Measurements from ENCODE around the gene SCO1. TPM values are rescaled to one million over a fixed set of nuclear protein-coding genes. Genes with fewer than 3 reads are reported as not detected.
A peak's percentile ranks its signal among the peaks of the same experiment; 100 is the strongest.

SCO1 gene
- total and polyA plus RNA-seq, 10 of the 15 experiments (the other 5 are each of a cell fraction or from before 2014, with no cell fraction given), result 8.2 to 73.0 (median 37.1) TPM

DNA sequence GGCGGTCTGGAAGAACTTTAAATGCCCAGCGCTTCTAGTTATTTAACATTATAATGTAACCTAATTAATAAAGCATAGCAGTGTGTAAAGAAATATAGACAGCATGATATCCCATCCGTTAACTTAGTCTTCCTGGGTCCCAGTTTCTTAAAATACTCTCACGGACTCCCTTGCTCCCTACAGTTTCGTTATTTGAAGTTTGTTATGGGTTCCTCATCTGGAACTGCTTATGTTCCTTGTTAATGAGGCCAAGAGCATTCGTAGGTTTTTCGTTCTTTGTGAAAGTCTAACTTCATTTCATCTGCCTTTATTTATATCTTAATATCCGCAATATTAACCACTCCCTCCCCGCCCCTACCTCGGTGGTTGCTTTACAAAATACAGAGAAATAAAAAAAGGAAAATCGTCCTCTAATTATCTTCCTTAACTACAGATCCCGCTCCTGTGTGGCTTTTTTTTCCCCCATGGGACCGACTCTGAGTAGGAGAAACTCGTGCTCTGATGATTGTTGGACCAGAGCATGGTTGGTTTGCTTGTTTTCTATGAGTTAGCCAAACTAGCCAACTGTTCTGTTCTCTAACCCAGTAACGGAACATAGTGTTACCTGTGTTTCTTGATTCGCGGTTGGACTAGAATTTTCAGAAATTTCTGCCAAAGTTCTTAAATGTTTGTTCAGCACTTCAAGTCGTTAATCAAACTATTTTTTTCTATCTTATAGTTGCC is 924 bp upstream of the SCO1 start:
- FAIRE-seq (no peak), ATAC-seq (no peak), DNase-seq (ENCODE audit: low read depth, low spot score) (no peak)
- peak overlapping the region; percentile 95 for H3K9ac ChIP-seq (ENCODE audit: control insufficient read depth, insufficient read depth, low read length)
- ChIA-PET POLR2A (no interaction called here), CTCF (no interaction called here), RAD21 (ENCODE audit: unreplicated experiment) (no interaction called here), SMC1A (ENCODE audit: uncharacterized antibody, unreplicated experiment) (no interaction called here)
- H3K4me1 ChIP-seq (ENCODE audit: control insufficient read depth, insufficient read depth, low read length), result peaks cover 13% of the 10 kb centered on the region
- peaks cover 55% of the 10 kb centered on the region for H3K79me2 ChIP-seq (ENCODE audit: control insufficient read depth, insufficient read depth, low read length)
- in situ Hi-C loops (cut with MboI), result no loop called here
- no peaks in the 10 kb centered on the region for H4K20me1 ChIP-seq (ENCODE audit: control insufficient read depth, insufficient read depth)
- peak overlapping the region; percentile 93 for H3K4me3 ChIP-seq
- intact Hi-C loops (cut with micrococcal nuclease; ENCODE audit: unreplicated experiment), result no loop called here
- H3K9me3 ChIP-seq (replicated peaks; ENCODE audit: control insufficient read depth, insufficient read depth, low read length), result no peaks in the 10 kb centered on the region
- peak overlapping the region; percentile 91 for H3K27ac ChIP-seq (ENCODE audit: control insufficient read depth, insufficient read depth)
- WGBS (ENCODE audit: insufficient coverage, insufficient replicate concordance, low lambda C conversion rate, missing lambda C conversion rate), result 7% methylated on average over 18 of the region's 18 CpGs
- BruUV-seq (replicated peaks), result TSS peak; percentile 76
- peak overlapping the region; percentile 72 for H3K4me2 ChIP-seq (ENCODE audit: control insufficient read depth, insufficient read depth)
- H3K27me3 ChIP-seq (replicated peaks in 1 of 2; ENCODE audit: control insufficient read depth in 2 of 2, insufficient read depth in 2 of 2, low read length in 1 of 2), result no peaks in the 10 kb centered on the region
- H2AFZ ChIP-seq (ENCODE audit: control insufficient read depth, low read depth, low read length), result peak overlapping the region; percentile 89
- TF ChIP-seq ZZZ3 (IDR thresholded peaks at IDR 0.05; ENCODE audit: control insufficient read depth, insufficient read length, low read depth) (no peak), ATF7 (IDR thresholded peaks at IDR 0.05; ENCODE audit: low read depth) (no peak), RCOR1 (conservative IDR thresholded peaks at IDR 0.05; ENCODE audit: low read depth, low read length) (no peak), ZNF384 (IDR thresholded peaks at IDR 0.05; ENCODE audit: borderline replicate concordance, low read depth, low read length) (no peak), SMARCA5 (IDR thresholded peaks at IDR 0.05) (no peak), SUZ12 (IDR thresholded peaks at IDR 0.05; ENCODE audit: unreplicated experiment) (no peak), POLR2A (IDR thresholded peaks at IDR 0.05; ENCODE audit: low read depth, low read length) (no peak), MXI1 (IDR thresholded peaks at IDR 0.05; ENCODE audit: low read depth, low read length) (no peak), EED (IDR thresholded peaks at IDR 0.05; ENCODE audit: low read depth) (no peak), NRF1 (conservative IDR thresholded peaks at IDR 0.05; ENCODE audit: low read depth, low read length) (no peak), SMC3 (IDR thresholded peaks at IDR 0.05; ENCODE audit: borderline replicate concordance, low read length) (no peak), EGR1 (IDR thresholded peaks at IDR 0.05; ENCODE audit: borderline replicate concordance in 1 of 2, low read depth in 2 of 2, low read length in 2 of 2) (no peak), RELA (IDR thresholded peaks at IDR 0.05; ENCODE audit: borderline replicate concordance, partially characterized antibody) (no peak), ZNF24 (IDR thresholded peaks at IDR 0.05) (no peak)
- TF ChIP-seq, protein P1, sequence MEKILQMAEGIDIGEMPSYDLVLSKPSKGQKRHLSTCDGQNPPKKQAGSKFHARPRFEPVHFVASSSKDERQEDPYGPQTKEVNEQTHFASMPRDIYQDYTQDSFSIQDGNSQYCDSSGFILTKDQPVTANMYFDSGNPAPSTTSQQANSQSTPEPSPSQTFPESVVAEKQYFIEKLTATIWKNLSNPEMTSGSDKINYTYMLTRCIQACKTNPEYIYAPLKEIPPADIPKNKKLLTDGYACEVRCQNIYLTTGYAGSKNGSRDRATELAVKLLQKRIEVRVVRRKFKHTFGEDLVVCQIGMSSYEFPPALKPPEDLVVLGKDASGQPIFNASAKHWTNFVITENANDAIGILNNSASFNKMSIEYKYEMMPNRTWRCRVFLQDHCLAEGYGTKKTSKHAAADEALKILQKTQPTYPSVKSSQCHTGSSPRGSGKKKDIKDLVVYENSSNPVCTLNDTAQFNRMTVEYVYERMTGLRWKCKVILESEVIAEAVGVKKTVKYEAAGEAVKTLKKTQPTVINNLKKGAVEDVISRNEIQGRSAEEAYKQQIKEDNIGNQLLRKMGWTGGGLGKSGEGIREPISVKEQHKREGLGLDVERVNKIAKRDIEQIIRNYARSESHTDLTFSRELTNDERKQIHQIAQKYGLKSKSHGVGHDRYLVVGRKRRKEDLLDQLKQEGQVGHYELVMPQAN (conservative IDR thresholded peaks at IDR 0.05), result no peak
- TF ChIP-seq, protein P2, sequence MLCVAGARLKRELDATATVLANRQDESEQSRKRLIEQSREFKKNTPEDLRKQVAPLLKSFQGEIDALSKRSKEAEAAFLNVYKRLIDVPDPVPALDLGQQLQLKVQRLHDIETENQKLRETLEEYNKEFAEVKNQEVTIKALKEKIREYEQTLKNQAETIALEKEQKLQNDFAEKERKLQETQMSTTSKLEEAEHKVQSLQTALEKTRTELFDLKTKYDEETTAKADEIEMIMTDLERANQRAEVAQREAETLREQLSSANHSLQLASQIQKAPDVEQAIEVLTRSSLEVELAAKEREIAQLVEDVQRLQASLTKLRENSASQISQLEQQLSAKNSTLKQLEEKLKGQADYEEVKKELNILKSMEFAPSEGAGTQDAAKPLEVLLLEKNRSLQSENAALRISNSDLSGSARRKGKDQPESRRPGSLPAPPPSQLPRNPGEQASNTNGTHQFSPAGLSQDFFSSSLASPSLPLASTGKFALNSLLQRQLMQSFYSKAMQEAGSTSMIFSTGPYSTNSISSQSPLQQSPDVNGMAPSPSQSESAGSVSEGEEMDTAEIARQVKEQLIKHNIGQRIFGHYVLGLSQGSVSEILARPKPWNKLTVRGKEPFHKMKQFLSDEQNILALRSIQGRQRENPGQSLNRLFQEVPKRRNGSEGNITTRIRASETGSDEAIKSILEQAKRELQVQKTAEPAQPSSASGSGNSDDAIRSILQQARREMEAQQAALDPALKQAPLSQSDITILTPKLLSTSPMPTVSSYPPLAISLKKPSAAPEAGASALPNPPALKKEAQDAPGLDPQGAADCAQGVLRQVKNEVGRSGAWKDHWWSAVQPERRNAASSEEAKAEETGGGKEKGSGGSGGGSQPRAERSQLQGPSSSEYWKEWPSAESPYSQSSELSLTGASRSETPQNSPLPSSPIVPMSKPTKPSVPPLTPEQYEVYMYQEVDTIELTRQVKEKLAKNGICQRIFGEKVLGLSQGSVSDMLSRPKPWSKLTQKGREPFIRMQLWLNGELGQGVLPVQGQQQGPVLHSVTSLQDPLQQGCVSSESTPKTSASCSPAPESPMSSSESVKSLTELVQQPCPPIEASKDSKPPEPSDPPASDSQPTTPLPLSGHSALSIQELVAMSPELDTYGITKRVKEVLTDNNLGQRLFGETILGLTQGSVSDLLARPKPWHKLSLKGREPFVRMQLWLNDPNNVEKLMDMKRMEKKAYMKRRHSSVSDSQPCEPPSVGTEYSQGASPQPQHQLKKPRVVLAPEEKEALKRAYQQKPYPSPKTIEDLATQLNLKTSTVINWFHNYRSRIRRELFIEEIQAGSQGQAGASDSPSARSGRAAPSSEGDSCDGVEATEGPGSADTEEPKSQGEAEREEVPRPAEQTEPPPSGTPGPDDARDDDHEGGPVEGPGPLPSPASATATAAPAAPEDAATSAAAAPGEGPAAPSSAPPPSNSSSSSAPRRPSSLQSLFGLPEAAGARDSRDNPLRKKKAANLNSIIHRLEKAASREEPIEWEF (IDR thresholded peaks at IDR 0.05; ENCODE audit: insufficient replicate concordance, low read depth, low read length), result no peak
- peaks cover 0 to 21% of the 10 kb centered on the region in 2 experiments; a peak in 2 of 4 replicates for H3K36me3 ChIP-seq (ENCODE audit: control insufficient read depth in 2 of 2, insufficient read depth in 2 of 2, low read length in 1 of 2)

All from GM12878 (cell line).